Measurements from ENCODE around the gene CLCN2.

CLCN2 gene

DNA sequence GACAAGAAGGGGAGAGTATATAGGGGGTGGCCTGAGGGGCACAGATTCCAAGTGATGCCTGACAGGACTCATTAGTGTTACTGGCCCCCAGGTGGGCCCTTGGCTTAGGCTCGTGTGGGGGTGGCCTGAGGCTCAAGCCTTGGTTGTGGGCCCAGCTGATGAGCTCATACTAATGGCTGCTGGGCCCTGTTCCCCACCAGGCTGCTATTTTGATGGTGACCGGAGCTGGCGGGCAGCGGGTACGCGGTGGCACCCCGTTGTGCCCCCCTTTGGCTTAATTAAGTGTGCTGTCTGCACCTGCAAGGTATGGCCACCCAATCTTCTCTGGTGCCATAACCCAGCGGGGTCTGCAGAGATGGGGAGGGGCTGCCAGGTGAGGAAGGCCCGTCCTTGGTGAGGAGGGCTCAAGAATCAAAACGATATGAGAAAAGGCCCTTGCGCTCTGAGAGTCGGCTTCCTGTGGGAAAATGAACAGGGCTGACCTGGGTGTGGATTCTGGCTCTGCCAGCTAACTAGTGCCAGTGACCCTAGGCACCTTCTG is 25.8 kb upstream of the CLCN2 start:
- POLR2A ChIA-PET = no interaction called here
- CTCF ChIA-PET = interaction anchor here (1.1 to 4.8 kb wide), 2 partner anchors 15 to 126 kb away, joined by 3 to 43 read pairs; no protein-coding TSS in a partner anchor
- TF ChIP-seq, protein P1, sequence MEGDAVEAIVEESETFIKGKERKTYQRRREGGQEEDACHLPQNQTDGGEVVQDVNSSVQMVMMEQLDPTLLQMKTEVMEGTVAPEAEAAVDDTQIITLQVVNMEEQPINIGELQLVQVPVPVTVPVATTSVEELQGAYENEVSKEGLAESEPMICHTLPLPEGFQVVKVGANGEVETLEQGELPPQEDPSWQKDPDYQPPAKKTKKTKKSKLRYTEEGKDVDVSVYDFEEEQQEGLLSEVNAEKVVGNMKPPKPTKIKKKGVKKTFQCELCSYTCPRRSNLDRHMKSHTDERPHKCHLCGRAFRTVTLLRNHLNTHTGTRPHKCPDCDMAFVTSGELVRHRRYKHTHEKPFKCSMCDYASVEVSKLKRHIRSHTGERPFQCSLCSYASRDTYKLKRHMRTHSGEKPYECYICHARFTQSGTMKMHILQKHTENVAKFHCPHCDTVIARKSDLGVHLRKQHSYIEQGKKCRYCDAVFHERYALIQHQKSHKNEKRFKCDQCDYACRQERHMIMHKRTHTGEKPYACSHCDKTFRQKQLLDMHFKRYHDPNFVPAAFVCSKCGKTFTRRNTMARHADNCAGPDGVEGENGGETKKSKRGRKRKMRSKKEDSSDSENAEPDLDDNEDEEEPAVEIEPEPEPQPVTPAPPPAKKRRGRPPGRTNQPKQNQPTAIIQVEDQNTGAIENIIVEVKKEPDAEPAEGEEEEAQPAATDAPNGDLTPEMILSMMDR (IDR thresholded peaks at IDR 0.05; ENCODE audit: insufficient read depth, low read length, missing control alignments) = no peak
- no peak for DNase-seq (ENCODE audit: low read depth, low spot score)
- H3K4me3 ChIP-seq (ENCODE audit: low read depth, low read length) = no peak overlapping the region

DNA sequence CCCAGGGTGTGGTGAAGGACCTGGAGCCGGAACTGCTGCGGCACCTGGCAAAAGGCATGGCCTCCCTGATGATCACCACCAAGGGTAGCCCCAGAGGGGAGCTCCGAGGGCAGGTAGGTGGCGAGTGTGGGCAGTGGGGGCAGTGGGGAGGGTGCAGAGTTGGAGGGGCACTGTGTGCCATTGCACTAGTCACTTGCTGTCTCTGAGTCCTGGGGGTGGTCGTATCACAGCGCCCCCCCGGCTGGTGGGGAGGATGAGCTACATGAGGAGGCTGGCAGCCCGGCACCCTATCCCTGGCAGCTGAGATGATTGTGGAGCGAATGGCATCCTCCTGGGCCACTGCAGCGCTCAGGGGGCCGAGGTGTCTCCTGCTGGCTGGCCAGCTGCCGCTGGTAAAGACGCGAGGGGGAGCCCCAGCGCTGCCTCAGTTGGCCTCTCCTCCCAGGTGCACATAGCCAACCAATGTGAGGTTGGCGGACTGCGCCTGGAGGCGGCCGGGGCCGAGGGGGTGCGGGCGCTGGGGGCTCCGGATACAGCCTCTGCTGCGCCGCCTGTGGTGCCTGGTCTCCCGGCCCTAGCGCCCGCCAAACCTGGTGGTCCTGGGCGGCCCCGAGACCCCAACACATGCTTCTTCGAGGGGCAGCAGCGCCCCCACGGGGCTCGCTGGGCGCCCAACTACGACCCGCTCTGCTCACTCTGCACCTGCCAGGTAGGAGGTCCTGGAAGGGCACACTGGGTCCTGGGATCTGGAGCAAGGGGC is 24.8 kb upstream of the CLCN2 start:
- ChIA-PET POLR2A (no interaction called here), CTCF (interaction anchor here (0.6 to 4.8 kb wide), 3 partner anchors 14 to 501 kb away, joined by 3 to 43 read pairs (median 5); no protein-coding TSS in a partner anchor)
- H3K4me3 ChIP-seq (ENCODE audit: low read depth, low read length) = no peak overlapping the region
- no peak for DNase-seq (ENCODE audit: low read depth, low spot score)
- TF ChIP-seq, protein P1 (IDR thresholded peaks at IDR 0.05; ENCODE audit: insufficient read depth, low read length, missing control alignments) = no peak

DNA sequence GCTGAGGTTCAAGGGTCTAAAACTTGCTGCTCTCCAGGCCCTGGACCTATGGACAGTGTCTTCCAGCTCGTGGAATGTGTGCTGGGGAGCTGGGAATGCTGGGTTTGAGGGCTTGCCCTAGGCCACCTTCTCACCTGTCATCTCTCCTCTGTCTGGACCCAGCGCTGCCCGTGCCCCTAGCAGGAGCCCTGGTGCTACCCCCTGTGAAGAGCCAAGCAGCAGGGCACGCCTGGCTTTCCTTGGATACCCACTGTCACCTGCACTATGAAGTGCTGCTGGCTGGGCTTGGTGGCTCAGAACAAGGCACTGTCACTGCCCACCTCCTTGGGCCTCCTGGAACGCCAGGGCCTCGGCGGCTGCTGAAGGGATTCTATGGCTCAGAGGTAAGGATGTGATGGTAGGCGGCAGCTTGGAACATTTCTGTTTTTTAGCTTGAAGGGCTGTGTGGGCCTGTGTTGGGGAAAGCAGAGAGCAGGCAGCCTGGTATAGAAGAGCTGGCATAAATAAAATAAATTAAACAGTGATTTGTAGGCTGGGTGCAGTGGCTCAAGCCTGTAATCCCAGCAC is 23.5 kb upstream of the CLCN2 start:
- TF ChIP-seq, protein P1 (IDR thresholded peaks at IDR 0.05; ENCODE audit: insufficient read depth, low read length, missing control alignments) = no peak
- H3K4me3 ChIP-seq (ENCODE audit: low read depth, low read length) = no peak overlapping the region
- DNase-seq (ENCODE audit: low read depth, low spot score) = no peak
- ChIA-PET POLR2A (no interaction called here), CTCF (interaction anchor here (0.8 to 4.8 kb wide), 5 partner anchors 13 to 157 kb away, joined by 3 to 43 read pairs (median 5); no protein-coding TSS in a partner anchor)

DNA sequence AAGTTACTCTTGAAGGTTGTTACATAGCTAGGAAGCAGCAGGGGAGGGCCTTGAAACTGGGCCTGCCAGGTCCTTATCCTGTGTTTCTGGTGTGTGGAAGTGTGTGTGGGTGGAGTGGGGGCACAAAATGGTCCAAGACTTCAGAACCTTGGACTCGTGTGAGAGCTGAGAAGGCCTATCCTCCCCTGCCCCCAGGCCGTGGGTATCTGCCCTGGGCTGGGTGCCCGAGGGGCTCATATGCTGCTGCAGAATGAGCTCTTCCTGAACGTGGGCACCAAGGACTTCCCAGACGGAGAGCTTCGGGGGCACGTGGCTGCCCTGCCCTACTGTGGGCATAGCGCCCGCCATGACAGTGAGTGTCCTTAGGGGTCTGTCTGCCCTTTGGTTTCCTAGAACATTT is 22.9 kb upstream of the CLCN2 start:
- H3K4me3 ChIP-seq (ENCODE audit: low read depth, low read length) = no peak overlapping the region
- TF ChIP-seq, protein P1 (IDR thresholded peaks at IDR 0.05; ENCODE audit: insufficient read depth, low read length, missing control alignments) = no peak
- DNase-seq (ENCODE audit: low read depth, low spot score) = no peak
- POLR2A ChIA-PET = no interaction called here
- CTCF ChIA-PET = interaction anchor here (0.9 to 4.8 kb wide), 3 partner anchors 12 to 157 kb away, joined by 3 to 43 read pairs (median 8); no protein-coding TSS in a partner anchor

DNA sequence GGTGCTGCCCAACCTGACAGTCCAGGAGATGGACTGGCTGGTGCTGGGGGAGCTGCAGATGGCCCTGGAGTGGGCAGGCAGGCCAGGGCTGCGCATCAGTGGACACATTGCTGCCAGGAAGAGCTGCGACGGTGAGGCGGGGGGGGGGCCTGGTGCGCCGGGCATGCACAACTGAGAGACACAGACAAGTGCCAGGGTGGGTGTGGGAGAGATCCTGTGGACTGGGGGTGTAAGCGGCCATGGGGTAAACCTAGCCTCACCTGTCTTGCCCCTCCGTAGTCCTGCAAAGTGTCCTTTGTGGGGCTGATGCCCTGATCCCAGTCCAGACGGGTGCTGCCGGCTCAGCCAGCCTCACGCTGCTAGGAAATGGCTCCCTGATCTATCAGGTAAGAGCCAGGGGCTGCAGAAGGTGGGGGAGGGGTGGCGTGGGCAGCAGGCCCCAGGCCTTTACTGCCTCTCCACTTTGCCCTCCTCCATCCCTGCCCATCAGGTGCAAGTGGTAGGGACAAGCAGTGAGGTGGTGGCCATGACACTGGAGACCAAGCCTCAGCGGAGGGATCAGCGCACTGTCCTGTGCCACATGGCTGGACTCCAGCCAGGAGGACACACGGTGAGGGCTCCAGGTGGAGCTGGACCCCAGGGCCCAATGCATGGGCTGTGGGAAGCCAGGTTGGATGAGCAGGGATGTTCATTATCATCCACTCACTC is 21.8 kb upstream of the CLCN2 start:
- DNase-seq (ENCODE audit: low read depth, low spot score) = no peak
- no peak overlapping the region for H3K4me3 ChIP-seq (ENCODE audit: low read depth, low read length)
- ChIA-PET POLR2A (no interaction called here), CTCF (interaction anchor here (0.6 to 4.8 kb wide), 3 partner anchors 11 to 131 kb away, joined by 3 to 43 read pairs (median 8); no protein-coding TSS in a partner anchor)
- TF ChIP-seq, protein P1 (IDR thresholded peaks at IDR 0.05; ENCODE audit: insufficient read depth, low read length, missing control alignments) = no peak

All from AG04449 (cell line).